H1 (cell line): Measurements from ENCODE around the gene TBC1D16. TPM values are rescaled to one million over a fixed set of nuclear protein-coding genes. Genes with fewer than 3 reads are reported as not detected.

Experiments used
- CTCF ChIA-PET: fragments of 300-600 bp; sonication (Branson Sonifier 250); formaldehyde crosslinking; loops from one replicate; lab custom pipeline; 2021; ENCODE audit not compliant: partially characterized antibody; lab: Charles Lee
- POLR2A ChIA-PET: fragments of 300-600 bp; sonication (Branson Sonifier 250); formaldehyde crosslinking; loops from one replicate; lab custom pipeline; 2021; ENCODE audit warnings: inconsistent platforms; ENCODE audit not compliant: partially characterized antibody; lab: Charles Lee
- DNase-seq, 2 experiments: peaks; one replicate each; pipeline versions ENCODE4 v3.0.0 to v3.0.0-alpha.2; 2010 to 2022; ENCODE audit warnings: low spot score in 2 of 2, low read depth in 1 of 2, mixed read lengths in 1 of 2
- FAIRE-seq: peaks from 2 replicates; lab custom pipeline; 2011; peaks lifted over from hg19 to GRCh38; lab: Jason Lieb, UNC
- H2AFZ ChIP-seq: 2 replicates; pipeline ENCODE4 v1.8.1; 2012; ENCODE audit warnings: low read length, inconsistent platforms
- H2AK5ac ChIP-seq: 2 replicates; pipeline ENCODE4 v1.6.1; 2013; ENCODE audit warnings: low read depth, low read length
- H2BK120ac ChIP-seq: replicated peaks from 2 replicates; pipeline ENCODE3; 2013; ENCODE audit warnings: low read depth, low read length, inconsistent platforms
- H2BK12ac ChIP-seq: 2 replicates; pipeline ENCODE4 v1.6.1; 2013; ENCODE audit warnings: low read depth, low read length
- H2BK15ac ChIP-seq: 2 replicates; pipeline ENCODE4 v1.6.1; 2013; ENCODE audit warnings: low read length
- H2BK20ac ChIP-seq: 2 replicates; pipeline ENCODE4 v1.6.1; 2013; ENCODE audit warnings: low read length
- H2BK5ac ChIP-seq: 2 replicates; pipeline ENCODE4 v1.6.1; 2013; ENCODE audit warnings: low read depth, low read length
- H3K14ac ChIP-seq: 2 replicates; pipeline ENCODE4 v1.6.1; 2013; ENCODE audit warnings: inconsistent platforms; ENCODE audit not compliant: insufficient read length
- H3K18ac ChIP-seq: 2 replicates; pipeline ENCODE4 v1.6.1; 2013; ENCODE audit warnings: low read length; ENCODE audit errors: extremely low read depth
- H3K23ac ChIP-seq: 2 replicates; pipeline ENCODE4 v1.6.1; 2013; ENCODE audit warnings: inconsistent platforms; ENCODE audit not compliant: insufficient read length
- H3K23me2 ChIP-seq: 2 replicates; pipeline ENCODE4 v1.6.1; 2013; ENCODE audit warnings: low read depth, low read length
- H3K27ac ChIP-seq: 2 replicates; pipeline ENCODE4 v1.6.1; 2011; ENCODE audit warnings: low read depth, low read length, inconsistent platforms
- H3K27me3 ChIP-seq, 4 experiments: replicated peaks in 1 of 4; 1 replicate in 1 of 4; 2 replicates in 3 of 4; pipeline versions ENCODE4 v1.6.1 to v1.8.1; 2011 to 2013; ENCODE audit warnings: low read length in 3 of 4, mild to moderate bottlenecking in 3 of 4, inconsistent platforms in 2 of 4, mixed read lengths in 2 of 4, moderate library complexity in 1 of 4; ENCODE audit not compliant: control insufficient read depth in 3 of 4, insufficient read depth in 3 of 4; ENCODE audit errors: extremely low read depth in 1 of 4
- H3K36me3 ChIP-seq, 4 experiments: 2 replicates each; pipeline versions ENCODE4 v1.6.1 to v1.8.1; 2011 to 2013; ENCODE audit warnings: mild to moderate bottlenecking in 4 of 4, low read length in 3 of 4, moderate library complexity in 2 of 4, control low read depth in 1 of 4, inconsistent platforms in 1 of 4; ENCODE audit not compliant: insufficient read depth in 4 of 4, control insufficient read depth in 2 of 4
- H3K4ac ChIP-seq: replicated peaks from 2 replicates; pipeline ENCODE3; 2013; ENCODE audit warnings: low read length, low read depth, mixed read lengths, inconsistent platforms; ENCODE audit not compliant: insufficient read length
- H3K4me1 ChIP-seq, 4 experiments: replicated peaks in 1 of 4; 1 replicate in 1 of 4; 2 replicates in 3 of 4; pipeline versions ENCODE4 v1.6.1 to v1.8.1; 2011 to 2013; ENCODE audit warnings: low read length in 3 of 4, inconsistent platforms in 2 of 4, mixed read lengths in 1 of 4; ENCODE audit not compliant: insufficient read depth in 4 of 4, control insufficient read depth in 3 of 4
- H3K4me2 ChIP-seq, 2 experiments: 2 replicates each; pipeline versions ENCODE4 v1.6.1 to v1.8.1; 2011 to 2013; ENCODE audit warnings: low read depth in 2 of 2, low read length in 2 of 2, control low read depth in 1 of 2, inconsistent platforms in 1 of 2, mild to moderate bottlenecking in 1 of 2; ENCODE audit not compliant: insufficient read depth in 1 of 2
- H3K4me3 ChIP-seq, 4 experiments: fragments of 200-600, 300-600 bp in 1 of 4; sonication (generic), shearing (Covaris generic), sonication (Bioruptor Twin) in 1 of 4; 2 replicates each; pipeline versions ENCODE4 v1.5.1 to v1.8.1; 2011 to 2016; ENCODE audit warnings: low read length in 4 of 4, low read depth in 3 of 4, control low read depth in 2 of 4, inconsistent platforms in 2 of 4, mild to moderate bottlenecking in 2 of 4, mixed read lengths in 1 of 4, moderate library complexity in 1 of 4; ENCODE audit not compliant: insufficient read depth in 2 of 4; ENCODE audit errors: extremely low read depth in 1 of 4
- H3K56ac ChIP-seq: replicated peaks from 2 replicates; pipeline ENCODE3; 2013; ENCODE audit warnings: low read depth, mild to moderate bottlenecking, mixed read lengths, low read length, inconsistent platforms; ENCODE audit not compliant: insufficient read length
- H3K79me1 ChIP-seq: 2 replicates; pipeline ENCODE4 v1.6.1; 2013; ENCODE audit warnings: low read depth, low read length, control low read depth
- H3K79me2 ChIP-seq, 2 experiments: 2 replicates each; pipeline versions ENCODE4 v1.6.1 to v1.8.1; 2012 to 2013; ENCODE audit warnings: low read length in 2 of 2, mild to moderate bottlenecking in 2 of 2, inconsistent platforms in 1 of 2; ENCODE audit not compliant: insufficient read depth in 2 of 2, control insufficient read depth in 1 of 2
- H3K9ac ChIP-seq, 4 experiments: replicated peaks in 1 of 4; 1 replicate in 1 of 4; 2 replicates in 3 of 4; pipeline versions ENCODE4 v1.6.1 to v1.8.1; 2011 to 2013; ENCODE audit warnings: low read depth in 3 of 4, low read length in 3 of 4, control low read depth in 2 of 4, mild to moderate bottlenecking in 2 of 4, moderate library complexity in 2 of 4, inconsistent platforms in 1 of 4; ENCODE audit errors: extremely low read depth in 1 of 4
- H3K9me3 ChIP-seq, 2 experiments: 2 replicates each; pipeline versions ENCODE4 v1.6.1 to v1.8.1; 2012 to 2013; ENCODE audit warnings: mild to moderate bottlenecking in 2 of 2, moderate library complexity in 2 of 2, control low read depth in 1 of 2, inconsistent platforms in 1 of 2, low read depth in 1 of 2, low read length in 1 of 2, mixed read lengths in 1 of 2; ENCODE audit not compliant: insufficient read depth in 2 of 2
- H4K20me1 ChIP-seq, 2 experiments: replicated peaks in 1 of 2; 2 replicates each; pipeline versions ENCODE3 to v1.8.1; 2011 to 2013; ENCODE audit warnings: inconsistent platforms in 2 of 2, low read length in 2 of 2, mild to moderate bottlenecking in 1 of 2; ENCODE audit not compliant: insufficient read depth in 2 of 2, control insufficient read depth in 1 of 2
- H4K5ac ChIP-seq: 2 replicates; pipeline ENCODE4 v1.6.1; 2013; ENCODE audit warnings: low read length, low read depth, mixed read lengths, inconsistent platforms; ENCODE audit not compliant: insufficient read length
- H4K8ac ChIP-seq: 2 replicates; pipeline ENCODE4 v1.8.0; 2013; ENCODE audit warnings: mild to moderate bottlenecking, moderate library complexity, low read length, inconsistent platforms; ENCODE audit not compliant: insufficient read depth; ENCODE audit errors: extremely low read depth
- H4K91ac ChIP-seq: replicated peaks from 2 replicates; pipeline ENCODE3; 2013; ENCODE audit warnings: low read length, mixed read lengths, inconsistent platforms; ENCODE audit not compliant: insufficient read length
- CBX5 ChIP-seq: fragments of 300-800, 300-1000 bp; sonication (generic); IDR thresholded peaks from 2 replicates; pipeline ENCODE4 v1.7.1; 2016; ENCODE audit warnings: antibody characterized with exemption, low read length, low read depth
- CEBPB ChIP-seq: IDR thresholded peaks from 2 replicates; pipeline ENCODE4 v1.6.1; 2012; ENCODE audit warnings: low read depth, low read length
- CREB1 ChIP-seq: IDR thresholded peaks from 2 replicates; pipeline ENCODE4 v1.6.1; 2012; ENCODE audit warnings: inconsistent platforms
- EZH2 ChIP-seq: fragments of 200-600 bp; sonication (generic); IDR thresholded peaks from 2 replicates; pipeline ENCODE4 v1.7.1; 2012; ENCODE audit warnings: low read depth, mild to moderate bottlenecking, moderate library complexity, low read length, inconsistent platforms; ENCODE audit not compliant: severe bottlenecking
- HDAC2 ChIP-seq, 2 experiments: fragments of 300-600 bp in 1 of 2; sonication (generic) in 1 of 2; IDR thresholded peaks; 2 replicates each; pipeline ENCODE4 v1.6.1; 2011 to 2012; ENCODE audit warnings: low read depth in 2 of 2, low read length in 2 of 2, mild to moderate bottlenecking in 2 of 2, moderate library complexity in 2 of 2, borderline replicate concordance in 1 of 2, inconsistent platforms in 1 of 2
- KDM1A ChIP-seq: fragments of 200-600, 300-600 bp; sonication (generic); IDR thresholded peaks from 2 replicates; pipeline ENCODE4 v1.7.1; 2016; ENCODE audit warnings: mild to moderate bottlenecking, low read length, borderline replicate concordance
- SP2 ChIP-seq: IDR thresholded peaks from 2 replicates; pipeline ENCODE4 v1.6.1; 2012; ENCODE audit warnings: mild to moderate bottlenecking, low read length, inconsistent platforms
- SP4 ChIP-seq: IDR thresholded peaks from 2 replicates; pipeline ENCODE4 v1.6.1; 2012; ENCODE audit warnings: low read length, inconsistent platforms
- TBP ChIP-seq: IDR thresholded peaks from 2 replicates; pipeline ENCODE4 v1.6.1; 2011; ENCODE audit warnings: low read depth, low read length, improper control_type of control experiment
- YY1 ChIP-seq: IDR thresholded peaks from 2 replicates; pipeline ENCODE4 v1.6.1; 2011; ENCODE audit warnings: low read depth, mild to moderate bottlenecking, low read length
- ZNF274 ChIP-seq: IDR thresholded peaks from 2 replicates; pipeline ENCODE4 v1.7.0; 2012; ENCODE audit warnings: low read length, borderline replicate concordance; ENCODE audit errors: extremely low read depth
- WGBS, 2 experiments: shearing (Covaris generic) in 1 of 2; methylation state at CpG; one replicate each; pipeline versions ENCODE4 v1.1.6 to v1.1.7; 2013 to 2015; ENCODE audit warnings: low lambda C conversion rate in 2 of 2, mixed read lengths in 2 of 2, inconsistent platforms in 1 of 2, low coverage in 1 of 2, missing lambda C conversion rate in 1 of 2; ENCODE audit not compliant: insufficient replicate concordance in 2 of 2, insufficient coverage in 1 of 2, insufficient read length in 1 of 2; ENCODE audit errors: extremely low coverage in 1 of 2, missing lambda C conversion rate in 1 of 2; 5-methylcytosine and 5-hydroxymethylcytosine counted together
- polyA plus RNA-seq, 7 experiments: library from polyadenylated mRNA; depleted of rRNA in 3 of 7; stranded (reverse) in 5 of 7; unstranded in 2 of 7; fragments of >200 nt in 5 of 7; fragments of 200-250 nt in 2 of 7; gene quantifications; 1 replicate in 5 of 7; 2 replicates in 1 of 7; 4 replicates in 1 of 7; pipeline versions ENCODE4 v1.2.1 to v1.2.3, GENCODE V29; 2011 to 2013; ENCODE audit warnings: missing spikeins in 2 of 7, mixed read lengths in 2 of 7
- total RNA-seq: library from RNA; stranded (reverse); fragmentation: NEBNext Ultra II Directional; extraction: Animal tissue kit (Norgen Biotek cat#: 25700); gene quantifications from 2 replicates; pipeline ENCODE4 v1.2.1, GENCODE V29; 2021
- TF ChIP-seq, protein P1 (sequence below): IDR thresholded peaks from 2 replicates; pipeline ENCODE4 v1.6.1; 2012; ENCODE audit warnings: inconsistent platforms

Gene TBC1D16
- total and polyA plus RNA-seq, 2 of the 8 experiments (the other 6 are each of a cell fraction or from before 2014, with no cell fraction given): 21.1 to 109 TPM

DNA sequence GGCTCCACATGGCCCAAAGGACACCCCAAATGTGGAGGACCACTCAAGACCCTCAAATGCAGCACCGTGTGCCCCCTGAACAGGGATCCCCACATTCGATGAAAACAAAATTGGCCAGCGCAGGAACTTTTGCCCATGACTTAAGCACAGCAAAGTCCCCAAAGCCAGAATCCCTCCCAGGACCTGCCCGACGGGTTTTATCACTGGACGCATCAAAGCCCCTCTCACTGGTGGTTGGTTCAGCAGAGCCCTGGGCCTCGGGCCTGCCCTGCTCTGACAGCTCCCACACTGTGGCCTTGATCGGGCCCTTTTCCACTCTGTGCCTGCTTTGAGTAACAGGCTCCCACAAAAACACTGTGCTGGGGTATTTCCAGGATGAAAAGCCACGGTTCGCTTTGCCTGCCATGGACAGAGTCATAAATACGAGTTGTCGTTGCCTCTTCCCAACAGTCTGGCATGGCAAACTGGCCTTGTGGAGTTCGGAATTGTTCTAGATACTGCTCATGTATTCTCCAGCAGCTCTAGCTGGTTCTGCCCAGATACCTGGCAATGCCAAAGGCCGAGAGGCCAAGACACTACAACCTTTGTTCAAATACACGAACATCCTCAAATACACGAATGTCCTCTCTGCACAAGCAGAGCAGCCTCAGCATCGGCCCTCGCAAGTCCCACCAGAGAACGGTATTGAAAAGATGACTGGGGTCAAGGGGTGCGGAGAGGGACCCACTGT, 46.4 kb downstream of the TBC1D16 start:
- no peak for FAIRE-seq
- H3K4me3 ChIP-seq: no peak overlapping the region
- CTCF ChIA-PET: interaction anchor here (0.8 to 5.2 kb wide), 6 partner anchors 14 to 181 kb away, joined by 3 to 29 read pairs (median 6); no protein-coding TSS in a partner anchor
- H2BK20ac ChIP-seq: no peak overlapping the region
- no peak overlapping the region for H2BK15ac ChIP-seq
- no peak for DNase-seq
- H2BK12ac ChIP-seq: no peak overlapping the region; the same call in 1 of the 2 replicates
- H3K79me1 ChIP-seq: peaks cover 11% of the 10 kb centered on the region
- no peak overlapping the region for H3K9ac ChIP-seq
- H3K14ac ChIP-seq: no peak overlapping the region
- H2AK5ac ChIP-seq: no peak overlapping the region
- H4K91ac ChIP-seq: no peak overlapping the region
- H3K56ac ChIP-seq: no peak overlapping the region
- peaks cover 0 to 2% (median 0%) of the 10 kb centered on the region in 4 experiments; a peak in 2 of 7 replicates for H3K27me3 ChIP-seq
- POLR2A ChIA-PET: interaction anchor here (0.5 to 2.6 kb wide), 2 partner anchors 38 to 40 kb away, joined by 3 to 12 read pairs; no protein-coding TSS in a partner anchor
- H3K23ac ChIP-seq: no peak overlapping the region
- peaks cover 0 to 26% of the 10 kb centered on the region in 2 experiments; a peak in 1 of 4 replicates for H3K79me2 ChIP-seq
- H2BK120ac ChIP-seq: no peak overlapping the region
- no peak overlapping the region for H2AFZ ChIP-seq
- no peak overlapping the region for H3K4ac ChIP-seq
- no peaks in the 10 kb centered on the region for H3K23me2 ChIP-seq
- no peak overlapping the region; a peak in 1 of 4 replicates for H3K4me2 ChIP-seq
- peaks cover 0 to 2% (median 0%) of the 10 kb centered on the region in 4 experiments; a peak in 1 of 8 replicates for H3K36me3 ChIP-seq
- no peak overlapping the region for H4K5ac ChIP-seq
- no peak overlapping the region for H4K8ac ChIP-seq
- no peak overlapping the region for H3K18ac ChIP-seq
- peaks cover 15 to 37% (median 28%) of the 10 kb centered on the region in 4 experiments for H3K4me1 ChIP-seq
- no peak overlapping the region for H3K27ac ChIP-seq
- peaks cover 11 to 17% of the 10 kb centered on the region in 2 experiments for H4K20me1 ChIP-seq
- H2BK5ac ChIP-seq: no peak overlapping the region
- 88% methylated on average over 20 of the region's 20 CpGs; no CpG with 5 or more reads in 1 of the 2 experiments for WGBS, 2 experiments
- no peaks in the 10 kb centered on the region for H3K9me3 ChIP-seq
- no peak for TF ChIP-seq CREB1
- no peak for TF ChIP-seq TBP
- TF ChIP-seq HDAC2 (IDR thresholded peaks at IDR 0.05; ENCODE audit: borderline replicate concordance in 1 of 2, low read depth in 2 of 2, low read length in 2 of 2): no peak
- no peak for TF ChIP-seq EZH2
- no peak for TF ChIP-seq CEBPB
- TF ChIP-seq CBX5: no peak
- TF ChIP-seq, protein P1, sequence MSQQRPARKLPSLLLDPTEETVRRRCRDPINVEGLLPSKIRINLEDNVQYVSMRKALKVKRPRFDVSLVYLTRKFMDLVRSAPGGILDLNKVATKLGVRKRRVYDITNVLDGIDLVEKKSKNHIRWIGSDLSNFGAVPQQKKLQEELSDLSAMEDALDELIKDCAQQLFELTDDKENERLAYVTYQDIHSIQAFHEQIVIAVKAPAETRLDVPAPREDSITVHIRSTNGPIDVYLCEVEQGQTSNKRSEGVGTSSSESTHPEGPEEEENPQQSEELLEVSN: no peak
- no peak for TF ChIP-seq ZNF274
- TF ChIP-seq SP2: no peak
- TF ChIP-seq SP4: no peak
- no peak for TF ChIP-seq KDM1A
- TF ChIP-seq YY1: no peak
